Measurements from ENCODE around the gene FOXC1.
A peak's percentile ranks its signal among the peaks of the same experiment; 100 is the strongest.

The FOXC1 gene

DNA sequence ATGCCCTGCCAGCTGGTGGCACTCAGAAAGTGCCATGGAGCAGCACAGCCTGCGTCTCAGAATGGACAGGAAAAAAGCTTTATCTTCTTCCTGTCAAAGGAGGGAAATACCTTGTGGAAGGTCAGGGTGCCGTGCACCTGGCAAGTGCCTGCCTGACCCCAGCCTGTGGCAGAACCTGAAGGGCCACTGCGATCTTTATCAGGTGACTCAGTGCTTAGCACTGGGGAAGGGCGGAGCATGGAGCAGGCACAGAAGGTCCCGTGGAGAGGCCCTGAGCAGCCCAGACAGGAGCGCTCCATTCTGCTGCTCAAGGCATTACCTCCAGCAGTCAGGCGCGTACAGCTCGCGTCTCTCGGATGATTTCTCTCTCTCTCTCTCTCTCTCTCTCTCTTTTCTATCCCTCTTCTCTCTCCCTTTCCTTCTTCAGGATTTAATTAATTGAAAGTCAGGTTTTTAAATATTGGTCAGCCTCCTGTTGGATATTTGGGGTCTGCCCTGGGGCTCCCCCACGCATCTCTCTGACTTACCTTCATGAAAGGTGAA is 31.7 kb downstream of the FOXC1 start:
- DNase-seq: no peak

DNA sequence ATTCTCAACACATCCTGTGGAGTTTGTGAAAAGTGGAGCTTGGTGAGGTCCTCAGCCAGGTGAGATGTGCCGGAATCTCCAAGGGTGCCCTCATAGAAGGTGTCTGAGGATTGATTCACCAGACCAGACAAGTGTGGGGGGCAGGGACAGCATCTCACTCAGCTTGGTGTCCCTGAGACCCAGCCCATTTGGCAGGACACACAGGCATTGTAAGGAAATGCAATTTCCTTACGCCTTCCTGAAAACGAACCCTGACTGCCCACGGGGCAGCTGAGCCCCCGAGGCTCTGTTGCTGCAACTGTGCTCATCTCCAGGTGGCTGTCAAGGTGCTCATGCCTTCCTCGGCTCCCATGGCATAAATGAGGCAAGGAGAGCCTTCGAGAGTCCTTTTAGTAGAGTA is 33.4 kb downstream of the FOXC1 start:
- DNase-seq: no peak

DNA sequence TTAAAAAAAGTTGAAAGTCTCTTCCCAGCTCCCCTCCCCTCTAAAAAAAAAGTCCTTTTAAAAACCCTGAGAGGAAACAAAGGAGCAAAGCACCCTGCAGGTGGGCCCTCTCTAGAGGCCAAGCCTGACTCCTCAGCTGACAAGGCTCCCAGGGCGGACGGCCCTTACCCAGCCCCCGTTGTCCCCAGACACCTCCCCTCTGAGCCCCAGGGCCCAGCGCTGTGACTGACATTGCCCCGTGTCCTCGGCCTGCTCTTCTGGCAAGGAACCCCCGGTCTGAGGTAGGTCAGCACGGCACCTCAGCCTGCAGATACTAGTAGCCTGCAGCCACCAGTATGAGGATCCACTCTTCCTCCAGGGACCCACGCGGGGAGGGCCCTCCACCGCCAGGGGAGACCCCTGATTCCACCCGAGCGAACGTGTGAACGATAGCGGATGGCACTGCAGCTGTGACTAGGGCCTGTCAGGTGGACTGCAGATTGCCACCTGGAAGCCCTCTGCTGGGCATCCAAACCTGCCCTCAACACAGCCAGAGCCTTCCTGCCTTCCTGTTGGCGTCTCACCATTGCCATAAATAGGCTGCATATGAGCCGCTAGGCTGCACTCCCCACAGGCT is 34.2 kb downstream of the FOXC1 start:
- no peak for DNase-seq

DNA sequence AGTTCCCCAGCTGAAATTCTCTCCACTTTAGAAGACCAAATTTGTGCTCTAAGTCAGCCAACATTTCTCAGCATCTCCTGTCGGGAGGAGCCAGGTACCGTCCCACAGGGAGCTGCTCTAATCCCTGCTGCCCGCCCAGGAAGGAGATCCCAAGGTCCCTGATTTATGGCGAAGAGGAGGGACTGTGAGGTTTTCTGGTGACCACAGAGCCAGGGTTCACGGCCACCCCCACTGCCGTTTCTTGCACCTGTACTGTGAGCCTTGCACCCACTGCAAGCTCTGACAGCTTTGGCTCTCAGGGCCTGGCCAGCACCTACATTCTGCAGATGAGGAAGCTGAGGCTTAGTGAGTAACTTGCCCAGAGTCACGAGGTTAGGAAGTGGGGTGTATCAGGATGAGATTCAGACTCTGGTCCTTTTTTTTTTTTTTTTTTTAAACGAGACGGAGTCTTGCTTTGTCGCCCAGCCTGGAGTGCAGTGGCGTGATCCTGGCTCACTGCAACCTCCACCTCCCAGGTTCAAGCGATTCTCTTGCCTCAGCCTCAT is 34.9 kb downstream of the FOXC1 start:
- no peak for DNase-seq

DNA sequence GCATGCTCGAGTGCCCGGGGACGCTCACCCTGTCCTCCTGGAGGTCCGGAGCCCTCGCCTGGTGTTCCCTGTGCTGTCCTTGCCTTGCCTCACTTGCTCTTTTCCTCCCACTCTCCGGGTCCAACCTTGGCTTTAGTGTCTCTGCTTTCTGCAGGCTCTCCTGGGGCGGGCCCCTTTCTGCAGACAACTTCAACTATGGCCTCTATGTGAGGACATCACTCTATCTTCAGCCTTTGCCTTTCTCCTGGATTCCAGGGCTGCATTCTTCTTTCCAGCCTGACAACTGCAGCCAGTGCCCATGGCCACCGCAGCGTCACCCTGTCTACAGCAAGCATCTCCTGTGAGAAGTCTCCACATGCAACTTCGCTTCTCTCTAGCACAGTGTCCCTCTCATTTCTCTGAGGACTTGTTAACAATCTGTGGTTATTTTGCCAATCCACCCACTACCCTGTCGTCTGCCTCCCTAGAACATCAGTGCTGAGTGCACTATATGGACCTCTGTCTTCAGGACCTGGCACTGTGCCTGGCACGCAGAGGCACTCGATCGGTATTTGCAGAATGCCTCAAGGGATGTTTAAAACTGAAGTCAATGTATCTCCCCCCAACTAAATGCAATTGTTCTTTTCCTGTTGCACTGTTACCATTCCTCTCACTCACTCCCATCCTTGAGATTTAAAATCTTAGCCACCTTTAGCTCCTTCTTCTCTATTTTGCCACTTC is 35.9 kb downstream of the FOXC1 start:
- no peak for DNase-seq

DNA sequence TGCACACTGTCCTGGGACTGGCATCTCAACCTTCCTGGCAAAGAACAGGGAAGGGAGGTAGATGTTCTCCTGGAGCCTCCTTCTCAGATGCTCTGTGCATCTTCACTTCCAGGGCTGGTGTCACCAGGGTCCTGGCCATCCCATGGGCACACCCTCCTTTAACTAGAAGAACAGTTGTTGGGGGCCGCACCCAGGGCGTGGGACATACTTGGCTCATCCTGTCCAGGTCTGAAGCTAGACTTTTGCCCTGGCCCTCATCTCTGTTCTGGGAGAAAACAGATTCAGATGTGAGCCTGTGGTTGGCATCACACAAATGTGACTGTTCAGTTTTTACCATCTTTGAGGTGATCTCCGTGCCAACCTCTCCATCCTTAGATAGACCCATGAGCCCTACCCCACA is 41.6 kb downstream of the FOXC1 start:
- DNase-seq: no peak

DNA sequence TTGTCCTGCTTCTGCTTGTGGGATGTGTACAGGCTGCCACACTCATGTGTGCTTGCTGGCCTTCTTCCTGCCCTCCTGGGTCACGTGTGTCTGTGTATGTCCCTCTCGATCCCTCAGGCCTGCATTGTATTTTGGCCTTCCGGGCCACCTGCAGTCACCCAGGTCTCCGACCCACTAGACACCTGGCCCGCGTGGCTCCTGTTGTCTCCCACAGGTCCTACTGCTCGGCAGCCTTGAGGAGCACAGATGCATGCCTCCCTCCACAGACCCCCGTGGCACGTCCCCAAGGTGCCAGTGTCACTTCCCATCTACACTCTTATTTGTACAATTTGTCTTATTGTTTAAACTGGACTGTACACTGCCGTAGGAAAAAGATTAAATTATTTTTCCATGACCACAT is 43.1 kb downstream of the FOXC1 start:
- DNase-seq: no peak

DNA sequence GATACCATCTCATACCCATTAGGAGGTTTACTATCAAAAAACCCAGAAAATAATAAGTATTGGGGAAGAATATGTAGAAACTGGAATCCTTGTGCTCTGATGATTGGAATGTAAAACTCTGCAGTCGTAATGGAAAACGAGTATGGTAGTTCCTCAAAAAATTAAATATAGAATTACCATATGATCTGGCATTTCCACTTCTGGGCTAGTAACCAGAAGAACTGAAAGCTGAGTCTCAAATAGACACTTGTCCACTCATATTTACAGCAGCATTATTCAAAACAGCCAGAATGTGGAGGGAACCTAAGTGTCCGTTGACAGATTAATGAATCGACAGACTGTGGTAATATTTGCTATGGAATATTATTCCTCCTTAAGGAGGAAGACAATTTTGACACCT is 44.3 kb downstream of the FOXC1 start:
- no peak for DNase-seq

DNA sequence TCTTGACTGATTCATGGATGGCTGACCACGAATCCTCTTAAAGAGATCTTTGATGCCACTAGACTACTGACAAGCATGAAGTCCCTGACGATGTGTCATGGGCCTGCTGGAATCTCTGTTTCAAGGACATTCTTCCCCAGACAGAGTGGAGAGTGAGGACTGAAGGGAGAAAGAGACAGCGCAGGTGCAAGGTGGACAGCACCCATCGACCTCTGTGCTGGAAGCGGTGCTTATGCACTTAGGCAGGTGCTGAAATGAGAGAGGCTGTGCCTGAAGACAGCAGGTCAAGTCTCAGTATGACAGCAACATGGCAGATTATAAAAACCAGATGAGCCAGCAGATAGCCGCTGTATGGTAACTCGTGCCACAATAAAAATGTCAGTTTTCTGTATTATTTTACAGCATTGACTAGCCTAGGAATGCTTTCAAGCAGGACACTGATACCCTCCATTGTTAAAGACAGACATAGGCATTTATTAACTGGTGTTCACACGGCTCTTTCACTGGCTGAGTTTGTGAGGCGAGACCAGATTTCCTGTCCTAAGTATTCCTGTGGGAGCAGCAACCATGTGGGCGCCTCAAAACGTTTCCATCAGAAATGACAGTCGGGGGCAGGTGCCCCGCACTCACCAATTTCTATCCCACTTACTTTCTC is 47.5 kb downstream of the FOXC1 start:
- DNase-seq: peak; percentile 58

DNA sequence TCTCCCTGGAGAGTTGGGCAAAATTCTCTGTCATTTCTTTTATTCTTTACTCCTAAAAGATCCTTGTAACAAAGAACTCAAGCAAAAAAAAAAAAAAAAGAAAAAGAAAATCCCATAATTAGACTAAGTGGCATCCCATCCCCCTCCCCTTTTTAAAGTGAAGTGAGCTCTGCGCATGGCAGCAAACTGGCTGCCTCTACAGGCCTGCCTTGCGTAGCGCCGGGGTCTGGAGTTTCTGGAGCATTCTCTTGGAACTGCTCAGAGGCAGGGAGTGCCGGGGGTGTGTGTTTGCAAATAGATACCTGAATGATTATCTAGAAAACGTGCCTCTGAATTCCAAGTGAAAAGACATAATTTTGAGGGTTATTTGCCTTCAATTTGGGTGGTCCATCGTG is 48.1 kb downstream of the FOXC1 start:
- DNase-seq: no peak

DNA sequence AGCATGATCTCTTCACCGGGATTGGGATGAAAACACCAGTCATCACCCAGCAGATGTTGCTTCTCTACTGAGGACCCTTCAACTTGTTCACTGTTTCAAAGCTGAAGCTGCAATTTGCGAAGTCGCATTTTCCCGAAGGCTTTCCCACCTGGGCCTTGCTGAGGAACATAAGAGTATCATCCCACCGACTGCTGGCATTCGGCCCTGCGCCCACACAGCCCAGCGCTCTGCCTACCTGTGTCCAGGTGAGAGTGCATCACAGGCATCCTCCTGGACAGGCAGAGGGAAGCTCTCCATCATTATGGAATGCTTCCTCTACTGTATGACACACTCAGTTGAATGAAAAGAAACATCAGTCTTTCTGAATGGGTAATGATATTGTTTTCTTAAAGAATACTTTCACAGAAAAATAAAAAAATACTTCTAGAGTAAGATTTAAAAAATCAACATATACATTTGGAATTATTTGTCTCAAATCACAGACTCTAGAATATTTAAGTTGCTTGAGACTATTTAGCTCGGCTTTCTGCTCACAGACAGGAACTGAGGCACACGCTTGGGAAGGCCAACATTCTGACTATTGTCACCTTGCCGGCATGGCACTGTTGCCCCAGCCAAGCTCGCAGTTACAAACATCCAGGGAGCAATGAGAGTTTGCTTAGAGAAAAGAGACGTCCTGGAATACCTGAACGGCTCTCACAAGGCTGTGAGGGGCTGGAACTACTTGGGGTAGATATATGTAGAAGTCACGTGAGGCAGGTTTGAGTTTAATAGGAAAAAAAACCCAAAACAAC is 48.7 kb downstream of the FOXC1 start:
- no peak for DNase-seq

DNA sequence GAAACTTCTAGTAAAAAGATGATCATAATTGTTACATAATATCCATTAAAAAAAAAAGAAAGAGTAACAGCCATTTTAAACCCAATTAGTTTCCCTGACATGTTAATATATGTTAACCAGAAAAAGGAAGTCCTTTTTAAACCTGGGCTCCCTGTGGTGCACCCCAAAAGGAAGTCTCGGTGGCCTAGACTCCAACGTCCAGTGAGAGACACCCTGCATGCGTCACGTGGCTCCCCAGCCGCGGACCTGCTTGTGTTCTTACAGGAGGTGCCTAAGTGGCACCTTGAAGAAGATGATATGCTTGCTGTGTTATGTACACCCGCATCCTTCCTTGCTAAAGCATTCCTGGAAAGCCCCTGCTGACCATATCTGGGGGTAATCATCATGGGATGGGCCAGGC is 50.1 kb downstream of the FOXC1 start:
- no peak for DNase-seq

DNA sequence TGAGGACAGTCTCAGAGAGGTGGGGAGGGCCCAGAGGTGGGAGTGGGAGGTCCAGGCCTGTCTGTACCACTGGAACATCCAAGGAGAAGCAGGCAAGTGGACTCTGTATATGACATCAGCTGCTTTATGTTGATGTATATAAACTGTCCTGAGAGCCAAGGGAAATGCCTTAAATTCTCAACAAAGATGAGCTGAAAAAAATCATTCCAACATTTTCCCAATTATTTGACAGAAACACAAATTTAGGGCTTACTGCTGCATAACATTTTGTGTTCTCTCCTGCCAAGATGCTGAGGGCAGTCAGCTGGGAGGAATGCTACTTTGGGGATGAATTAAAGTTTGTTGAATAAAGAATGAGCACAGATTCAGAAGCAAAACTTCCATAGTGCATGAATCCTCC is 52.8 kb downstream of the FOXC1 start:
- DNase-seq: no peak

All from right kidney (tissue), 1 donor.